Measurements from ENCODE around the gene PCBP1. TPM values are rescaled to one million over a fixed set of nuclear protein-coding genes. Genes with fewer than 3 reads are reported as not detected.

PCBP1 gene
- polyA plus RNA-seq, 1 donor from 2014 or later, result 33.3 TPM

- Histone ChIP-seq H3K9ac (ENCODE audit: low read length) (peak overlapping the region; percentile 71), H3K9me3 (ENCODE audit: low read length) (no peaks in the 10 kb centered on the region), H3K27ac (ENCODE audit: low read length) (peak overlapping the region; percentile 67), H3K9me2 (ENCODE audit: insufficient read depth, low read length) (no peaks in the 10 kb centered on the region), H3F3A (ENCODE audit: insufficient read depth, low read length, poor library complexity, severe bottlenecking) (no peaks in the 10 kb centered on the region), H4K20me1 (ENCODE audit: insufficient read depth) (no peaks in the 10 kb centered on the region), H3K27me3 (ENCODE audit: insufficient read depth, low read depth, low read length) (no peaks in the 10 kb centered on the region), H2AFZ (ENCODE audit: low read depth, low read length) (peak overlapping the region; percentile 19), H3K36me3 (ENCODE audit: insufficient read depth, low read length) (no peaks in the 10 kb centered on the region), H3K4me2 (ENCODE audit: low read length) (no peak overlapping the region), H3K79me2 (replicated peaks; ENCODE audit: insufficient read depth, low read length) (no peaks in the 10 kb centered on the region), H3K4me3 (ENCODE audit: low read length) (peak overlapping the region; percentile 59)
- TF ChIP-seq SMC3 (conservative IDR thresholded peaks at IDR 0.05; ENCODE audit: poor library complexity) (no peak), POLR2AphosphoS5 (IDR thresholded peaks at IDR 0.05) (peak; percentile 18), REST (IDR thresholded peaks at IDR 0.05; ENCODE audit: borderline replicate concordance) (no peak)
- TF ChIP-seq, protein P1, sequence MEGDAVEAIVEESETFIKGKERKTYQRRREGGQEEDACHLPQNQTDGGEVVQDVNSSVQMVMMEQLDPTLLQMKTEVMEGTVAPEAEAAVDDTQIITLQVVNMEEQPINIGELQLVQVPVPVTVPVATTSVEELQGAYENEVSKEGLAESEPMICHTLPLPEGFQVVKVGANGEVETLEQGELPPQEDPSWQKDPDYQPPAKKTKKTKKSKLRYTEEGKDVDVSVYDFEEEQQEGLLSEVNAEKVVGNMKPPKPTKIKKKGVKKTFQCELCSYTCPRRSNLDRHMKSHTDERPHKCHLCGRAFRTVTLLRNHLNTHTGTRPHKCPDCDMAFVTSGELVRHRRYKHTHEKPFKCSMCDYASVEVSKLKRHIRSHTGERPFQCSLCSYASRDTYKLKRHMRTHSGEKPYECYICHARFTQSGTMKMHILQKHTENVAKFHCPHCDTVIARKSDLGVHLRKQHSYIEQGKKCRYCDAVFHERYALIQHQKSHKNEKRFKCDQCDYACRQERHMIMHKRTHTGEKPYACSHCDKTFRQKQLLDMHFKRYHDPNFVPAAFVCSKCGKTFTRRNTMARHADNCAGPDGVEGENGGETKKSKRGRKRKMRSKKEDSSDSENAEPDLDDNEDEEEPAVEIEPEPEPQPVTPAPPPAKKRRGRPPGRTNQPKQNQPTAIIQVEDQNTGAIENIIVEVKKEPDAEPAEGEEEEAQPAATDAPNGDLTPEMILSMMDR (IDR thresholded peaks at IDR 0.05; ENCODE audit: poor library complexity, severe bottlenecking), result peak; percentile 12
Measured at GRCh38 chr2:70124983-70125480, 37.8 kb downstream of the PCBP1 start.

DNA sequence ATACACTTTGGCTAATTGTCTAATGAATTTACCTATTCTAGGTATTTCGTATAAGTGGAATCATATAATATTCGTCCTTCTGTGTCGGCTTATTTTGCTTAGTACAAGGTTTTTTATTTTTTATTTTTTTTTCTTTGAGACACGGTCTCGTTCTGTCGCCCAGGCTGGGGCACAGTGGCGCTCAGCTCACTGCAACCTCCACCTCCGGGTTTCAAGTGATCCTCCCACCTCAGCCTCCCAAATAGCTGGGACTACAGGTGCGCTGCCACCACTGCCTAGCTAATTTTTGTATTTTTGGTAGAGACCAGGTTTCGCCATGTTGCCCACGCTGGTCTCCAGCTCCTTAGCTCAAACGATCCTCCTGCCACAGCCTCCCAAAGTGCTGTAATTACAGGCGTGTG lies 38.2 kb downstream of the PCBP1 start:
- no peak overlapping the region for H3K4me2 ChIP-seq (ENCODE audit: low read length)
- peak overlapping the region; percentile 19 for H2AFZ ChIP-seq (ENCODE audit: low read depth, low read length)
- no peaks in the 10 kb centered on the region for H3K27me3 ChIP-seq (ENCODE audit: insufficient read depth, low read depth, low read length)
- no peaks in the 10 kb centered on the region for H3K9me3 ChIP-seq (ENCODE audit: low read length)
- H3K27ac ChIP-seq (ENCODE audit: low read length), result peak overlapping the region; percentile 67
- peak overlapping the region; percentile 71 for H3K9ac ChIP-seq (ENCODE audit: low read length)
- peak overlapping the region; percentile 59 for H3K4me3 ChIP-seq (ENCODE audit: low read length)
- H3K9me2 ChIP-seq (ENCODE audit: insufficient read depth, low read length), result no peaks in the 10 kb centered on the region
- no peaks in the 10 kb centered on the region for H3K79me2 ChIP-seq (replicated peaks; ENCODE audit: insufficient read depth, low read length)
- H4K20me1 ChIP-seq (ENCODE audit: insufficient read depth), result no peaks in the 10 kb centered on the region
- TF ChIP-seq TAF1 (IDR thresholded peaks at IDR 0.05; ENCODE audit: low read depth) (no peak), RAD21 (conservative IDR thresholded peaks at IDR 0.05) (no peak), EZH2 (IDR thresholded peaks at IDR 0.05; ENCODE audit: borderline replicate concordance, insufficient read depth, low read length, poor library complexity, severe bottlenecking) (no peak), EP300 (conservative IDR thresholded peaks at IDR 0.05; ENCODE audit: poor library complexity, severe bottlenecking) (no peak), POLR2AphosphoS5 (IDR thresholded peaks at IDR 0.05) (no peak), SMC3 (conservative IDR thresholded peaks at IDR 0.05; ENCODE audit: poor library complexity) (no peak), MXI1 (conservative IDR thresholded peaks at IDR 0.05; ENCODE audit: poor library complexity, severe bottlenecking) (no peak), REST (IDR thresholded peaks at IDR 0.05; ENCODE audit: borderline replicate concordance) (no peak)
- TF ChIP-seq, protein P1 (IDR thresholded peaks at IDR 0.05; ENCODE audit: poor library complexity, severe bottlenecking), result no peak
- H3F3A ChIP-seq (ENCODE audit: insufficient read depth, low read length, poor library complexity, severe bottlenecking), result no peaks in the 10 kb centered on the region
- H3K36me3 ChIP-seq (ENCODE audit: insufficient read depth, low read length), result no peaks in the 10 kb centered on the region
